GM13977 (cell line): ENCODE data around the gene HEATR1.

ENCODE experiments used
- DNase-seq: peaks from one replicate; pipeline ENCODE4 v3.0.0; 2012; ENCODE audit warnings: low spot score
- in situ Hi-C: fragments of 300-500 bp; cut with MboI; formaldehyde crosslinking; loops from one replicate; pipeline ENCODE4 v1.12.0; 2022; ENCODE audit warnings: low sequenced_read_pairs, low pct_unique_long_range_greater_than_20kb, mixed read lengths, inconsistent platforms; ENCODE audit not compliant: unreplicated experiment
- TF ChIP-seq, protein P1 (sequence below): IDR thresholded peaks from 2 replicates; pipeline ENCODE4 v1.5.1; 2012; ENCODE audit warnings: mild to moderate bottlenecking, control low read depth; ENCODE audit not compliant: insufficient read depth; ENCODE audit errors: extremely low read depth, missing control alignments

HEATR1 gene

DNA sequence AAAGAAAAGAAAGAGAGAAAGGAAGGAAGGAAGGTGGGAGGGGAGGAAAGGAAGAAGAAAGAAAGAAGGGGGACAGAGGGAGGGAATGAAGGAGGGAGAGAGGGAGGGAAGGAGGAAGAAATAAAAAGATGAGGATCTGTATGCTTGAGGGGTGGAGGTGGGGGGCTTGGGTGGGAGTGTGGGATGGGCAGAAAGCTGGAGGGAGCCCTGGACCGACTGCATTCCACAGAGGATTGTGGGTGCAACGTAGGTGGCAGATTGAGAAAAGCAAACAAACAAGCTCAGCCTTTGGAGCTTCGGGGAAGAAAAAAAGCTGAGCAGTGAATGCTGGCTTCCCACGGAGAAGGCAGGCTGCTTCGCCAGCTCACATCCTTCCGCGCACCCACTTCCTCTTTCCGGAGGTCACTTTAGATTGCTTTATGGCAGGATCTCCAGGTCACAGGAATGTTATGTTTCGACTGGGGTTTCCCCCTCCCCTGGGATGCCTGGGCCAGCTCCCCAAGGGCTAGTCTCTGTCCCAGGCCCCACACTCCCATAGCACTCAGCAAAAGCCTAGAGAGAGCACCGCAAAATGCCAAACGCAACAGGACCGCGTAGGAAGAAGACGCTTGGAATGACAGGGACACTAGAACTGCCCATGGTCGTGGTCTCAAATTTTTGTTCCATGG lies 101.2 kb downstream of the HEATR1 start:
- no peak for DNase-seq
- in situ Hi-C loops: no loop called here
- TF ChIP-seq, protein P1, sequence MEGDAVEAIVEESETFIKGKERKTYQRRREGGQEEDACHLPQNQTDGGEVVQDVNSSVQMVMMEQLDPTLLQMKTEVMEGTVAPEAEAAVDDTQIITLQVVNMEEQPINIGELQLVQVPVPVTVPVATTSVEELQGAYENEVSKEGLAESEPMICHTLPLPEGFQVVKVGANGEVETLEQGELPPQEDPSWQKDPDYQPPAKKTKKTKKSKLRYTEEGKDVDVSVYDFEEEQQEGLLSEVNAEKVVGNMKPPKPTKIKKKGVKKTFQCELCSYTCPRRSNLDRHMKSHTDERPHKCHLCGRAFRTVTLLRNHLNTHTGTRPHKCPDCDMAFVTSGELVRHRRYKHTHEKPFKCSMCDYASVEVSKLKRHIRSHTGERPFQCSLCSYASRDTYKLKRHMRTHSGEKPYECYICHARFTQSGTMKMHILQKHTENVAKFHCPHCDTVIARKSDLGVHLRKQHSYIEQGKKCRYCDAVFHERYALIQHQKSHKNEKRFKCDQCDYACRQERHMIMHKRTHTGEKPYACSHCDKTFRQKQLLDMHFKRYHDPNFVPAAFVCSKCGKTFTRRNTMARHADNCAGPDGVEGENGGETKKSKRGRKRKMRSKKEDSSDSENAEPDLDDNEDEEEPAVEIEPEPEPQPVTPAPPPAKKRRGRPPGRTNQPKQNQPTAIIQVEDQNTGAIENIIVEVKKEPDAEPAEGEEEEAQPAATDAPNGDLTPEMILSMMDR: no peak

DNA sequence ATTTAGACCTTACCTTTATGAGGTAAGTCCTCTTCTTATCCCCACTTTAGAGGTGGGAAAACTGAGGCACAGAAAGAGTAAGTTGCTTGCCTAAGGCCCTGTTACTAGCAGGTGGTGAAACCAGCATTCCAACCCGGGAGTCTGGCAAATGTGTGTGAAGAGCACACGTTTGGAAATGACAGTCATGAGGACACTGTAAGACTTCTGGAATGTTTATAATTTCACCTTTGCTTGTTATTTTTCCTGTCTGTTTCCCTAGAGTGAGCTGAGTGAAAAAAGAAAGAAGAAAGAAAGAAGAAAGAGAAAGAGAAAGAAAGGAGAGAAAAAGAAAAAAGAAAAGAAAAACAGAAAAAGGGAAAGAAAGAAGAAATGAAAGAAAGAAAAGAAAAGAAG lies 101.7 kb downstream of the HEATR1 start:
- DNase-seq: no peak
- in situ Hi-C loops: no loop called here
- TF ChIP-seq, protein P1: no peak

DNA sequence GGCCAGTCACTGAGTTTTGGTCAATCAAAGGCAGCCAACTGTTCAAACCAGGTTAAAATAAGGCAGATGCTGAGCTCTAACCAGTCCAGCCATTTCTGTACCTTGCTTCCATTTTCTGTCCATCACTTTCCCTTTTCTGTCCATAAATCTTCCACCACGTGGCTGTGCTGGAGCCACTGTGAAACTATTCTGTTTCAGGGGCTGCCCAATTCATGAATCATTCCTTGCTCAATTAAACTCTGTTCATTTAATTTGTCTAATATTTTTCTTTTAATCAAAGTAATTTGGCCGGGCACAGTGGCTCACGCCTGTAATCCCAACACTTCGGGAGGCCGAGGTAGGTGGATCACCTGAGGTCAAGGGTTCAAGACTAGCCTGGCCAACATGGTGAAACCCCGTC lies 103.2 kb downstream of the HEATR1 start:
- in situ Hi-C loops: no loop called here
- no peak for DNase-seq
- TF ChIP-seq, protein P1: no peak
